C4-2B (cell line): ENCODE results near the gene RPS26.

Source experiments
- ZFX ChIP-seq: fragments of 450-650 bp; IDR thresholded peaks from 2 replicates; pipeline ENCODE4 v1.6.1; 2017
- TF ChIP-seq, protein P1 (sequence below): fragments of 450-650 bp; conservative IDR thresholded peaks from 2 replicates; pipeline ENCODE4 v1.5.1; 2017; ENCODE audit warnings: mild to moderate bottlenecking

DNA sequence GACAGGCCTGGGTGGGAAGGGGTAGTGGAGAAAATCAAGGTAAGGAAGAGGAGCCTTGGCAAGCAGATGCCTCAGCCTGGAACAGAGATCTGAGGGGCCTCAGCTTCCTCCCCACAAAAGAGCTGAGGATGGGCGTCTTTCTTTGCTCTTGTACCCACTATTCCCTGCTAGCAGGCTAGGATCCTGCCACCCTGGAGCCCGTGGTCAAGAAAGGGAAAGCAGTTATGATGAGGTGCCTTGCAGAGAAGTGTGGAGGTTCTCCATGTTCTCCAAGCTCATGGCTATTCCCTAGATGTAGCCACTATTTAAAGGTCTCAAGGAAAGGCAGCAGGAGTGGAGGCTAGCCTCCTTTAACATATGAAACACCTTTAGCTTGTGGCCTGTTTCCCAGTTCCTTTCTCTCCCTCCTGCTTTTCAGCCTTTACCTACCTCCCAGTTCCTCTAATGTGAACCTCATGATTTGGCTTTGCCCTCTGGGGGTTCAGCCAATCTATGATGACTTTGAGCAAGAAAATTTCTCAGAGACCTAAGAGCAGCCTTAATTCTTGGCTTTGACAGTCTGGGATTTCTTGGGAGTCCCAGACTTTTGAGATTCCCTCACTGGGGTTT, 19.7 kb upstream of the RPS26 start:
- TF ChIP-seq, protein P1, sequence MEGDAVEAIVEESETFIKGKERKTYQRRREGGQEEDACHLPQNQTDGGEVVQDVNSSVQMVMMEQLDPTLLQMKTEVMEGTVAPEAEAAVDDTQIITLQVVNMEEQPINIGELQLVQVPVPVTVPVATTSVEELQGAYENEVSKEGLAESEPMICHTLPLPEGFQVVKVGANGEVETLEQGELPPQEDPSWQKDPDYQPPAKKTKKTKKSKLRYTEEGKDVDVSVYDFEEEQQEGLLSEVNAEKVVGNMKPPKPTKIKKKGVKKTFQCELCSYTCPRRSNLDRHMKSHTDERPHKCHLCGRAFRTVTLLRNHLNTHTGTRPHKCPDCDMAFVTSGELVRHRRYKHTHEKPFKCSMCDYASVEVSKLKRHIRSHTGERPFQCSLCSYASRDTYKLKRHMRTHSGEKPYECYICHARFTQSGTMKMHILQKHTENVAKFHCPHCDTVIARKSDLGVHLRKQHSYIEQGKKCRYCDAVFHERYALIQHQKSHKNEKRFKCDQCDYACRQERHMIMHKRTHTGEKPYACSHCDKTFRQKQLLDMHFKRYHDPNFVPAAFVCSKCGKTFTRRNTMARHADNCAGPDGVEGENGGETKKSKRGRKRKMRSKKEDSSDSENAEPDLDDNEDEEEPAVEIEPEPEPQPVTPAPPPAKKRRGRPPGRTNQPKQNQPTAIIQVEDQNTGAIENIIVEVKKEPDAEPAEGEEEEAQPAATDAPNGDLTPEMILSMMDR, result no peak
- TF ChIP-seq ZFX, result no peak
